H1 (cell line): ENCODE data around the gene INVS. TPM values are rescaled to one million over a fixed set of nuclear protein-coding genes. Genes with fewer than 3 reads are reported as not detected.

Experiments used
- CTCF ChIA-PET: fragments of 300-600 bp; sonication (Branson Sonifier 250); formaldehyde crosslinking; loops from one replicate; lab custom pipeline; 2021; ENCODE audit not compliant: partially characterized antibody; lab: Charles Lee
- POLR2A ChIA-PET: fragments of 300-600 bp; sonication (Branson Sonifier 250); formaldehyde crosslinking; loops from one replicate; lab custom pipeline; 2021; ENCODE audit warnings: inconsistent platforms; ENCODE audit not compliant: partially characterized antibody; lab: Charles Lee
- DNase-seq, 2 experiments: peaks; one replicate each; pipeline versions ENCODE4 v3.0.0 to v3.0.0-alpha.2; 2010 to 2022; ENCODE audit warnings: low spot score in 2 of 2, low read depth in 1 of 2, mixed read lengths in 1 of 2
- FAIRE-seq: peaks from 2 replicates; lab custom pipeline; 2011; peaks lifted over from hg19 to GRCh38; lab: Jason Lieb, UNC
- H2AFZ ChIP-seq: 2 replicates; pipeline ENCODE4 v1.8.1; 2012; ENCODE audit warnings: low read length, inconsistent platforms
- H2AK5ac ChIP-seq: 2 replicates; pipeline ENCODE4 v1.6.1; 2013; ENCODE audit warnings: low read depth, low read length
- H2BK120ac ChIP-seq: replicated peaks from 2 replicates; pipeline ENCODE3; 2013; ENCODE audit warnings: low read depth, low read length, inconsistent platforms
- H2BK12ac ChIP-seq: 2 replicates; pipeline ENCODE4 v1.6.1; 2013; ENCODE audit warnings: low read depth, low read length
- H2BK15ac ChIP-seq: 2 replicates; pipeline ENCODE4 v1.6.1; 2013; ENCODE audit warnings: low read length
- H2BK20ac ChIP-seq: 2 replicates; pipeline ENCODE4 v1.6.1; 2013; ENCODE audit warnings: low read length
- H2BK5ac ChIP-seq: 2 replicates; pipeline ENCODE4 v1.6.1; 2013; ENCODE audit warnings: low read depth, low read length
- H3K14ac ChIP-seq: 2 replicates; pipeline ENCODE4 v1.6.1; 2013; ENCODE audit warnings: inconsistent platforms; ENCODE audit not compliant: insufficient read length
- H3K18ac ChIP-seq: 2 replicates; pipeline ENCODE4 v1.6.1; 2013; ENCODE audit warnings: low read length; ENCODE audit errors: extremely low read depth
- H3K23ac ChIP-seq: 2 replicates; pipeline ENCODE4 v1.6.1; 2013; ENCODE audit warnings: inconsistent platforms; ENCODE audit not compliant: insufficient read length
- H3K23me2 ChIP-seq: 2 replicates; pipeline ENCODE4 v1.6.1; 2013; ENCODE audit warnings: low read depth, low read length
- H3K27ac ChIP-seq: 2 replicates; pipeline ENCODE4 v1.6.1; 2011; ENCODE audit warnings: low read depth, low read length, inconsistent platforms
- H3K27me3 ChIP-seq, 4 experiments: replicated peaks in 1 of 4; 1 replicate in 1 of 4; 2 replicates in 3 of 4; pipeline versions ENCODE4 v1.6.1 to v1.8.1; 2011 to 2013; ENCODE audit warnings: low read length in 3 of 4, mild to moderate bottlenecking in 3 of 4, inconsistent platforms in 2 of 4, mixed read lengths in 2 of 4, moderate library complexity in 1 of 4; ENCODE audit not compliant: control insufficient read depth in 3 of 4, insufficient read depth in 3 of 4; ENCODE audit errors: extremely low read depth in 1 of 4
- H3K36me3 ChIP-seq, 4 experiments: 2 replicates each; pipeline versions ENCODE4 v1.6.1 to v1.8.1; 2011 to 2013; ENCODE audit warnings: mild to moderate bottlenecking in 4 of 4, low read length in 3 of 4, moderate library complexity in 2 of 4, control low read depth in 1 of 4, inconsistent platforms in 1 of 4; ENCODE audit not compliant: insufficient read depth in 4 of 4, control insufficient read depth in 2 of 4
- H3K4ac ChIP-seq: replicated peaks from 2 replicates; pipeline ENCODE3; 2013; ENCODE audit warnings: low read length, low read depth, mixed read lengths, inconsistent platforms; ENCODE audit not compliant: insufficient read length
- H3K4me1 ChIP-seq, 4 experiments: replicated peaks in 1 of 4; 1 replicate in 1 of 4; 2 replicates in 3 of 4; pipeline versions ENCODE4 v1.6.1 to v1.8.1; 2011 to 2013; ENCODE audit warnings: low read length in 3 of 4, inconsistent platforms in 2 of 4, mixed read lengths in 1 of 4; ENCODE audit not compliant: insufficient read depth in 4 of 4, control insufficient read depth in 3 of 4
- H3K4me2 ChIP-seq, 2 experiments: 2 replicates each; pipeline versions ENCODE4 v1.6.1 to v1.8.1; 2011 to 2013; ENCODE audit warnings: low read depth in 2 of 2, low read length in 2 of 2, control low read depth in 1 of 2, inconsistent platforms in 1 of 2, mild to moderate bottlenecking in 1 of 2; ENCODE audit not compliant: insufficient read depth in 1 of 2
- H3K4me3 ChIP-seq, 4 experiments: fragments of 200-600, 300-600 bp in 1 of 4; sonication (generic), shearing (Covaris generic), sonication (Bioruptor Twin) in 1 of 4; 2 replicates each; pipeline versions ENCODE4 v1.5.1 to v1.8.1; 2011 to 2016; ENCODE audit warnings: low read length in 4 of 4, low read depth in 3 of 4, control low read depth in 2 of 4, inconsistent platforms in 2 of 4, mild to moderate bottlenecking in 2 of 4, mixed read lengths in 1 of 4, moderate library complexity in 1 of 4; ENCODE audit not compliant: insufficient read depth in 2 of 4; ENCODE audit errors: extremely low read depth in 1 of 4
- H3K56ac ChIP-seq: replicated peaks from 2 replicates; pipeline ENCODE3; 2013; ENCODE audit warnings: low read depth, mild to moderate bottlenecking, mixed read lengths, low read length, inconsistent platforms; ENCODE audit not compliant: insufficient read length
- H3K79me1 ChIP-seq: 2 replicates; pipeline ENCODE4 v1.6.1; 2013; ENCODE audit warnings: low read depth, low read length, control low read depth
- H3K79me2 ChIP-seq, 2 experiments: 2 replicates each; pipeline versions ENCODE4 v1.6.1 to v1.8.1; 2012 to 2013; ENCODE audit warnings: low read length in 2 of 2, mild to moderate bottlenecking in 2 of 2, inconsistent platforms in 1 of 2; ENCODE audit not compliant: insufficient read depth in 2 of 2, control insufficient read depth in 1 of 2
- H3K9ac ChIP-seq, 4 experiments: replicated peaks in 1 of 4; 1 replicate in 1 of 4; 2 replicates in 3 of 4; pipeline versions ENCODE4 v1.6.1 to v1.8.1; 2011 to 2013; ENCODE audit warnings: low read depth in 3 of 4, low read length in 3 of 4, control low read depth in 2 of 4, mild to moderate bottlenecking in 2 of 4, moderate library complexity in 2 of 4, inconsistent platforms in 1 of 4; ENCODE audit errors: extremely low read depth in 1 of 4
- H3K9me3 ChIP-seq, 2 experiments: 2 replicates each; pipeline versions ENCODE4 v1.6.1 to v1.8.1; 2012 to 2013; ENCODE audit warnings: mild to moderate bottlenecking in 2 of 2, moderate library complexity in 2 of 2, control low read depth in 1 of 2, inconsistent platforms in 1 of 2, low read depth in 1 of 2, low read length in 1 of 2, mixed read lengths in 1 of 2; ENCODE audit not compliant: insufficient read depth in 2 of 2
- H4K20me1 ChIP-seq, 2 experiments: replicated peaks in 1 of 2; 2 replicates each; pipeline versions ENCODE3 to v1.8.1; 2011 to 2013; ENCODE audit warnings: inconsistent platforms in 2 of 2, low read length in 2 of 2, mild to moderate bottlenecking in 1 of 2; ENCODE audit not compliant: insufficient read depth in 2 of 2, control insufficient read depth in 1 of 2
- H4K5ac ChIP-seq: 2 replicates; pipeline ENCODE4 v1.6.1; 2013; ENCODE audit warnings: low read length, low read depth, mixed read lengths, inconsistent platforms; ENCODE audit not compliant: insufficient read length
- H4K8ac ChIP-seq: 2 replicates; pipeline ENCODE4 v1.8.0; 2013; ENCODE audit warnings: mild to moderate bottlenecking, moderate library complexity, low read length, inconsistent platforms; ENCODE audit not compliant: insufficient read depth; ENCODE audit errors: extremely low read depth
- H4K91ac ChIP-seq: replicated peaks from 2 replicates; pipeline ENCODE3; 2013; ENCODE audit warnings: low read length, mixed read lengths, inconsistent platforms; ENCODE audit not compliant: insufficient read length
- RFX5 ChIP-seq: IDR thresholded peaks from 2 replicates; pipeline ENCODE4 v1.6.1; 2011; ENCODE audit warnings: low read depth, low read length, improper control_type of control experiment, borderline replicate concordance
- SIRT6 ChIP-seq: IDR thresholded peaks from one replicate; pipeline ENCODE4 v1.7.1; 2012; ENCODE audit warnings: low read length, inconsistent platforms
- TCF12 ChIP-seq: IDR thresholded peaks from 2 replicates; pipeline ENCODE4 v1.6.1; 2011; ENCODE audit warnings: low read depth, mild to moderate bottlenecking, low read length
- WGBS, 2 experiments: shearing (Covaris generic) in 1 of 2; methylation state at CpG; one replicate each; pipeline versions ENCODE4 v1.1.6 to v1.1.7; 2013 to 2015; ENCODE audit warnings: low lambda C conversion rate in 2 of 2, mixed read lengths in 2 of 2, inconsistent platforms in 1 of 2, low coverage in 1 of 2, missing lambda C conversion rate in 1 of 2; ENCODE audit not compliant: insufficient replicate concordance in 2 of 2, insufficient coverage in 1 of 2, insufficient read length in 1 of 2; ENCODE audit errors: extremely low coverage in 1 of 2, missing lambda C conversion rate in 1 of 2; 5-methylcytosine and 5-hydroxymethylcytosine counted together
- polyA plus RNA-seq, 7 experiments: library from polyadenylated mRNA; depleted of rRNA in 3 of 7; stranded (reverse) in 5 of 7; unstranded in 2 of 7; fragments of >200 nt in 5 of 7; fragments of 200-250 nt in 2 of 7; gene quantifications; 1 replicate in 5 of 7; 2 replicates in 1 of 7; 4 replicates in 1 of 7; pipeline versions ENCODE4 v1.2.1 to v1.2.3, GENCODE V29; 2011 to 2013; ENCODE audit warnings: missing spikeins in 2 of 7, mixed read lengths in 2 of 7
- total RNA-seq: library from RNA; stranded (reverse); fragmentation: NEBNext Ultra II Directional; extraction: Animal tissue kit (Norgen Biotek cat#: 25700); gene quantifications from 2 replicates; pipeline ENCODE4 v1.2.1, GENCODE V29; 2021

Gene INVS
- total and polyA plus RNA-seq, 2 of the 8 experiments (the other 6 are each of a cell fraction or from before 2014, with no cell fraction given): 4.1 to 6.9 TPM

GRCh38 chr9:100229136-100229535 is 130.1 kb downstream of the INVS start:
- Histone ChIP-seq H3K9me3 (peaks cover 0 to 3% of the 10 kb centered on the region in 2 experiments; a peak in 1 of 4 replicates), H3K4ac (no peak overlapping the region), H3K27me3 (no peaks in the 10 kb centered on the region), H3K9ac (no peak overlapping the region), H2BK120ac (no peak overlapping the region), H2BK12ac (no peak overlapping the region), H3K56ac (no peak overlapping the region), H3K23me2 (no peaks in the 10 kb centered on the region), H4K20me1 (no peaks in the 10 kb centered on the region), H3K14ac (no peak overlapping the region), H2AFZ (no peak overlapping the region), H3K4me1 (no peaks in the 10 kb centered on the region), H3K79me2 (no peaks in the 10 kb centered on the region), H3K36me3 (no peaks in the 10 kb centered on the region; a peak in 1 of 8 replicates), H2BK5ac (no peak overlapping the region), H3K4me3 (no peak overlapping the region), H2BK20ac (no peak overlapping the region), H4K5ac (no peak overlapping the region), H3K23ac (no peak overlapping the region), H4K91ac (no peak overlapping the region), H2BK15ac (no peak overlapping the region), H3K4me2 (no peak overlapping the region), H2AK5ac (no peak overlapping the region), H3K79me1 (no peaks in the 10 kb centered on the region), H3K18ac (no peak overlapping the region), H4K8ac (no peak overlapping the region), H3K27ac (no peak overlapping the region)
- no peak for TF ChIP-seq TCF12
- TF ChIP-seq SIRT6: no peak
- TF ChIP-seq RFX5: no peak
- ChIA-PET POLR2A (no interaction called here), CTCF (interaction anchor here (1.4 kb wide), 1 partner anchor 95 kb away, joined by 3 read pairs; no protein-coding TSS in a partner anchor)
- no peak for DNase-seq
- no peak for FAIRE-seq
- WGBS, 2 experiments: 90% methylated on average over 2 of the region's 2 CpGs; no CpG with 5 or more reads in 1 of the 2 experiments
